Retinal pigment epithelial cell (primary cell): ENCODE data around the gene LCNL1.
"Not testable (repeated sequence)": the region's sequence is repeated elsewhere in the genome, so short reads cannot be mapped to it uniquely, and the experiment has no call there.

Experiments used
- DNase-seq: peaks from one replicate; pipeline ENCODE4 v3.0.0-alpha.2; 2010; ENCODE audit warnings: low read depth
- H3K4me3 ChIP-seq: 2 replicates; pipeline ENCODE4 v1.5.1; 2011; ENCODE audit warnings: mild to moderate bottlenecking, low read length, control low read depth, moderate library complexity
- CTCF ChIP-seq: conservative IDR thresholded peaks from 2 replicates; pipeline ENCODE4 v1.5.1; 2011; ENCODE audit warnings: low read depth, low read length, control low read depth, inconsistent platforms

The LCNL1 gene

GRCh38 chr9:137001857-137002645 lies 19.3 kb downstream of the LCNL1 start:
- no peak for TF ChIP-seq CTCF
- H3K4me3 ChIP-seq: no peak overlapping the region
- DNase-seq: no peak

GRCh38 chr9:137002646-137003041 lies 19.9 kb downstream of the LCNL1 start:
- no peak for DNase-seq
- H3K4me3 ChIP-seq: no peak overlapping the region
- TF ChIP-seq CTCF: no peak

- DNase-seq, H3K4me3 ChIP-seq: not testable (repeated sequence)
- peak; percentile 37 for TF ChIP-seq CTCF
Measured at GRCh38 chr9:137004285-137004684, 21.5 kb downstream of the LCNL1 start.

- no peak overlapping the region for H3K4me3 ChIP-seq
- no peak for DNase-seq
- TF ChIP-seq CTCF: no peak
Measured at GRCh38 chr9:137006116-137007003, 23.6 kb downstream of the LCNL1 start.

- H3K4me3 ChIP-seq: no peak overlapping the region
- no peak for DNase-seq
- TF ChIP-seq CTCF: no peak
Measured at GRCh38 chr9:137007108-137007815, 24.5 kb downstream of the LCNL1 start.

- H3K4me3 ChIP-seq: no peak overlapping the region
- no peak for DNase-seq
- no peak for TF ChIP-seq CTCF
Measured at GRCh38 chr9:137007816-137008270, 25.1 kb downstream of the LCNL1 start.
